GM11168 (cell line): ENCODE results near the gene PPP2R2B.

Experiments
- in situ Hi-C: fragments of 300-500 bp; cut with MboI; formaldehyde crosslinking; loops from one replicate; pipeline ENCODE4 v1.12.0; 2022; ENCODE audit warnings: low sequenced_read_pairs; ENCODE audit not compliant: unreplicated experiment

The PPP2R2B gene

DNA sequence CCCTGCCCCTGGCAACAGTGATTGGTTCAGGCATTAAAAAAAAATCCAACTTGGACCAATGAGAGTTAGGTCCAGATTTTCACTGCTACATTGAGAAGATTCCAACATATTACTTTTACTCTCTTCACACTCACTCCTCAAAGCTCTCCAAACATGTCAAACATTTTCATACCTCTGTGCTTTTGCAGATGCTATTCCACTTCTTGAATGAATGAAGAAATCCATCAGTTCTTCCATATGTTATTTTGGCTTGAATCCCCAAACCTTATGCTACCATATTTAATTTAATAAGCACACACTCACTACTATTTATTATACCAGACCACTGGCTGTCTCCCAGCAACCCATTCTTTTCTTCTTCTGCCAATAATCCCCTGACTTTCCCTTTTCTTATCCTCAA, 87.1 kb downstream of the PPP2R2B start:
- in situ Hi-C loops: no loop called here

DNA sequence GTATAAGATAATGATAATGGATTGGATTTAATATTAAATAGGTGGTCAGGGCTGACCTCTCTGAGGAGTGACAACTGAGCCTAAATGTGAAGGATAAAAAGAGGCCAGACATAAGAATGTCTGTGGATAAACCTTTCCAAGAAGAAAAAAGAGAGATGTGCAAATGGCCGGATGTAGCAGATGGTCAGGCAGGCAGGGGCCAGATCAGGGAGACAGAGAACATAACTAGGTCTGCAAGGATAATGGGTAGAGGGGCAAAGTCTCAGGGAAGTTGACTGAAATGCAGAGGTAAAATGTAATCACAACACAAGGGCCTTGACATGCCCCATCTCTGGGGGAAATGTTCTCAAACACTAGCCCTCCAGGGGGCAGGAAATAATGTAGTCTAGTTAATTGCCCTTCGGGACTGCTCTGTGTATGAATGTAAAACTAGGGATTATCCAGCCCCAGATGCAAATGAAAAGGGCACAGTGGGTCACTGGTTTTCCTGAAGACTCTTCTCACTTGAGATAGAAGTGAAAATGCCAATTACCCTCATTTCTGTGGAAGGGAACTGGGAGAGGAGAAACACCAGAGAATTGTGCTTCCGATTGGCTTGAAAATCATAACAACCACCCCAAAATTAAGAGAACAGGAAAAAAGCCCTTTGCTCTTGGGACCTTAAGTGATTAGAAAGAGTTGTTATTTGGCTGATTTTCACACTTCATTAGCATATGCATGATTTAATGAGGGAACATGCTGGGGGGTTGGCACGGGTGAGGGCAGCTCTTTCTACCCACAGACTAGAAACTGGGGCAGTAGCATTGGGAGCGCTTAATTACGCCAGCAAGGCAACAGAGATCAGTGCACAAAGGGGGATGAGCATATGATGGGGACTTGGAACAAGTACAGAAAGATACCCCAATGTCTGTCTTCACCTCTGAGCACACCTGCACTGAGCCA, 88.6 kb downstream of the PPP2R2B start:
- in situ Hi-C loops: no loop called here

DNA sequence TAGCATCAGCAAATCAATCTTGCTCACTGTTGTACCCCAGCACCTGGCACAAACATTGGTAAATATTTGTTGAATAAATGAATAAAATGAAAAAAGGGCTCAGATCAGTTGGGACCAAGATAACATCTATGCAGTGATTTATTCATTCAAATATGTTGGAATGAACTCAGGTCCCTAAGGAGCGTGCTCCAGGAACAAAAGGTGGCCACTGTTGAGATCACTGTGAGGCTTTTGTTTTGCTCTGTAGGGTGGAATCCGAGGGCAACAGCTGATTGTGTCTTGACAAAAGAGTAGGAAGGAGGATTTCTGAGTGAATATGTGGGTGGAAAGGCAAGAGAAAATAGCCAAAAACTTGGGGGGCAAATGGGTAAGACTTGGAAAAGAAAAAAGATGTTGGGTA, 89.7 kb downstream of the PPP2R2B start:
- in situ Hi-C loops: no loop called here

DNA sequence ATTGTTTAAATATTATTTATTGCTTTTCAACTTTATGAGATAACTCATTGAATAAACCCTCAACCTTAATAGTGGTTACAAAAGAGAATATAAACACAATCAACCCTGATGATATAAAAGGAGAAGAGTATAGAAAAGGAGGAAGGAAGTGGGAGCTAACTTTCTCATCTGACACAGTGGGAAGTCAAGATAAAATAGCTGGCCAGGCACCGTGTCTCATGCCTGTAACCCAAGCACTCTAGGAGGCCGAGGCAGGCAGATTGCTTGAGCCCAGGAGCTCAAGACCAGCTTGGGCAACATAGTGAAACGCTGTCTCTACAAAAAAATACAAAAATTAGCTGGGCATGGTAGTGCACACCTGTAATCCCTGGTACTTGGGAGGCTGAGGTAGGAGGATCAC, 93.5 kb downstream of the PPP2R2B start:
- in situ Hi-C loops: no loop called here

DNA sequence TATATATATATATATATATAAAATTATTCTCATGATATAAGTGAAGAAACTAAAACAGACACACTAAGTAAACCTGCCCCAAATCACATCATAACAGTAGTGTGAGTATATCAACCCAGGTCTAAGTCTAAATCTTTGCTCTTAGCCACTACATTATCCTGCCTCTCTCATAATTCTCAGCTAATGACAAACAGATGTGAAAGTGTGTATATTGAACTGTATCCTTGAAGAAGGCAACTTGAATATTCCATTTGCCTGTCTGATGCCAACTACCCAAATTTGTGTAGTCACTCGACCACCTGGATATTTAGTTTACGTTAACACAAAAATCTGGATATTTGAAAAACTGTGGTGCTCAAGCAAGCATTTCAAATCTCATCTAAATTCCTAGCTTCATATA, 97.4 kb downstream of the PPP2R2B start:
- in situ Hi-C loops: no loop called here

DNA sequence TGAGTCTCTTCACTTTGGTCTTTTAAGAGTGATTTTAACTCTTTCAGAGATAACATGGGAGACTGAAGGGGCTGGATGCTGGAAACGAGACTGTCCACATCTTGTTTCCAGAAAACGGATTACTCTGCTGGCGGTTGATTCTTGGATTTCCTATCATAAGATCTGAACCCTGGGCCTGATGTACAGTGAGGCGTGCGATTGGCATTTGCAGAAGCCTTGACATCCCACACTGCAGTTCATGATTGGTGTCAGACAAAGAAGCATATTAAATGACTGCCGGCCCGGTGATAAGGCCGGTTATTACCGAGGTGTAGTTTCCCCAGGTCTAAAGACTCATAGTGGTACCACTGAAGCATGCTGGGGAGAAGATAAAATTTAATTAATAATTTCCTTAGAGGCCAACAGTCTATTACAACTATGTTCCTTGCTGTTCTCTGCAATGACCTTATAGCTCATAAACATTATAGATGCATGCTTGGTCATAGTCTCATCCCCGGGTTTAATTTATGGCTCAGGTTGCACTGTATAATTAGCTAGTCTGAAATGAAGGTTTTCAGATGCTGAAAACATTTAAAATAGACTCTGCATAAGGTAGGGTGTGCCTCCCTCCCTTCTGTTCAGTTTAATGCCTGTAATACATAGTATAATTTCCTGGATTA, 99.2 kb downstream of the PPP2R2B start:
- in situ Hi-C loops: no loop called here

DNA sequence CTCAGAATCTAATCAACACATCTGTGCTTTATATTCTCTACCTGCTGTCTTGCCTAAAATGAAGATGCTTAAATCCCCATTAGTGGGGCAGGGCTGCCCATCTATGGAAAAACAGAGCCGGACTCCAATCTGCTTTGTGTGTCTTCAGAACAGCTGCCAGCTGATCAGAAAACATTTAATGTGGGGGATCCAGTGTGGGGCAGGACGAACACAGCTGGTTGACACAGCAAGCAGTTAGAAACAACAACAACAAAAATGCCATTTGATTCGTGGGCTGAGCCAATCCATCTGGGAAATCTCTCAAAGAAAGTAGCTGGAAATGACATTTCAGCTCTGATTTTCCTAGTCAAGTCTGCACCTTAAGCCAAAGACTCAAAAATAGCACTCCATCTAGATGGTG, 99.8 kb downstream of the PPP2R2B start:
- in situ Hi-C loops: no loop called here

DNA sequence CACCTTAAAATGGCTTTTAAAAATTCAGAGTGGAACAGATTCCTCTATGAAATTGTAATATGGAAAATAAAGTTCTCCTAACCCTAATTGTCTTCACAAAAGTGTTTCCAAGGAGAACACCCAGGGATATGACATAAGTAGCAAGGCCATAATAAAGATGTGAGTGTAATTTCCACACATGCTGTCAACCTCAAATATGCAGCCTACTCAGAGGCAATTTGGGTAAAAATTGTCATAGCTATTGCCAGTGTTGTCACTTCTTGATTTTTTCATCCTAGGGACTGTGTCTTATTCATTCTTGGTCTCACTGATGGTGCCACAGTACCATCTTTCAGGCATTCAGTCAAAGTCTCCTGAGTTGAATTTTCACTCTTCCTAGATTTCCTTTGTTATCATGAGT, 100.3 kb downstream of the PPP2R2B start:
- in situ Hi-C loops: no loop called here

DNA sequence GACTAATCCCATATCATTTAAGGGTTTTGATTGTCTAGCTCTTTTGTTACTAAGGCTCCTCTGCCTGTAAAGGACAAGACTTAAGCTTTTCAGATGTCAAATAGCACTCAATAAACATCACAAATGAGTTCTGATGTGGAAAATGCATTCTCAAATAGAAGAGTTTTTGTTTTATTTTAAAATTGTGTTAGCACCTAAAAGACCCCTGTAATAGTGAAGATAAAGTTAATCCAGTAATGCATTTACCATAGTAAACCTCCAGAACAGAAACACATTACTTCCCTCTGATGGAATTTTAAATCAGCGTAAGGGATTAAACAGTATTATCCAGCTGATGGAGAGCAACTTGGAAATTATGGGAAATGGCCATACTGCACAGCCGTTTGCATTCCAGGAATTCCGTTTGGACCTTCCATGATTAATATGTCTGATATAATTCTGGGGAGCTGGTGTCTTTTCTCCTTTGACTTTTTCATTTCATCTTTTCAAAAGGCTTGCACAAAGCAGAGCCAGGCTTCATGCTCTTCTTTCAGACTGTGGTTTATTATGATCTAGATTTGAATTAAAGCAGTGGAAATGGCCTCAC, 105.6 kb downstream of the PPP2R2B start:
- in situ Hi-C loops: no loop called here

DNA sequence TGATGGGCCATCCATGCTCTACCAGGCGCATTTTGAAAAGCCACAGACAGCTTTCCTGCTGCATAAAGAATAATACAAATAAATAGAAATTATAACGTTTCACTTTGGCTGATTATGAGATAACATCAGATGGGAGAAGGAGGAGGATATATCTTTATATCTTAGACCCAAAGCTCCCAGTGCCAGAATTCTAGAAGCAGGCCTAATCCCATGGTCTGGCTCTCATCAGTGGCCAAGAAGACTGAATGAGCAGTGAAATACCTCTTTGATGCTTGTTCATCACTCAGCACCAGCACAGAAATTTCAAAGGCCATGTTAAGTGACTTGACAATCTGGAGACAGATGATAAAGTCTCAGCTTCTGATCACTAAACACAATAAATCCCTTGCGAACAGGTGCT, 107.6 kb downstream of the PPP2R2B start:
- in situ Hi-C loops: no loop called here

DNA sequence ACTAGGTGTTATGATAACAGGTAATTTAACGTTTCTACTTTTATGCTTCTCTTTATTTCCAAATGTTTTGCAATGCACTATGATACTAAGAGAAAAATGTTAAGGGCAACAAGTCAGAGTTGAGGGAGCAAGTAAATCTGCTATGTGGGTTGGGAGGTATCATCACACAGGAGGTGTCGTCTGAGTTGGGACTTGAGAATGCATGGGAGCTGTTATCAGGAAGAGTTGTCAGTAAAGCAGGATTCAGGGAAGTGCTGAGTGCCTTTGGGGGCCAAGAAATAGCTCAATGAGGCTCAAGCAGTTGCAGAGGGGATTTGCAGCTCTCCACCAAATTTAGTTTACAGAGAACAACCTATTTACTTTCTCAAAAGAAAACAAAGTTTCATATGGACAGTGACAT, 108.0 kb downstream of the PPP2R2B start:
- in situ Hi-C loops: no loop called here

DNA sequence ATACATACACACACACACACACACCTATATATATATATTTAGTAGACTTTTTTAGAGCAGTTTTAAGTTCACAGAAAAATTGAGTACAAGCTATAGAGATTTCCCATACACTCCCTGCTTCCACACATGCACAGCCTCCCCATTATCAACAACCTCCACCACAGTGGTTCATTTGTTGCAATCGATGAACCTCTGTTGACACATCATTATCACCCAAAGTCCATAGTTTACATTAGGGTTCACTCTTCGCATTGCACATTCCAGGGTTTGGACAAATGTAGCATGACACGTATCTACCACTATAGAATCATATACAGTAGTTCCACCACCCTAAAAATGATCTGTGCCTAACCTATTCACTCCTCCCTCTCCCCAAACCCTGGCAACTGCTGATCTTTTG, 111.0 kb downstream of the PPP2R2B start:
- in situ Hi-C loops: no loop called here

DNA sequence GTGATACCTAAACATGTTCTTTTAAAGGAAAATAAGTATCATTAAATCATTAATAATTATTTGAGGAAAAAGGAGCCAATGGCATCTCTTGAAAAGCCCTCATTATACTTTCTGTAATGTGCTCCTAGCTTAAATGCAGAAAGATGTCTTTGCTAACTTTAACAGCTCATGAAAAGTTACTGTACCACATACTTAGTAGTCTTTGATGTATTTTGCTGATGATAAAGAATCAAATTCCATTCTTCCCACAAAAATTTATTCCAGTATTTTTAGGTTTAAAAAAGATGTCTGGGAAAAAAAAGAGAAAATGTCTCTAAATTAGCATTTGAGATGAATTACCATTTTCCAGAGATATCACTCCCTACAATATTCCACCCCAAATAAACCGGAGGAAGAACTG, 112.5 kb downstream of the PPP2R2B start:
- in situ Hi-C loops: no loop called here

DNA sequence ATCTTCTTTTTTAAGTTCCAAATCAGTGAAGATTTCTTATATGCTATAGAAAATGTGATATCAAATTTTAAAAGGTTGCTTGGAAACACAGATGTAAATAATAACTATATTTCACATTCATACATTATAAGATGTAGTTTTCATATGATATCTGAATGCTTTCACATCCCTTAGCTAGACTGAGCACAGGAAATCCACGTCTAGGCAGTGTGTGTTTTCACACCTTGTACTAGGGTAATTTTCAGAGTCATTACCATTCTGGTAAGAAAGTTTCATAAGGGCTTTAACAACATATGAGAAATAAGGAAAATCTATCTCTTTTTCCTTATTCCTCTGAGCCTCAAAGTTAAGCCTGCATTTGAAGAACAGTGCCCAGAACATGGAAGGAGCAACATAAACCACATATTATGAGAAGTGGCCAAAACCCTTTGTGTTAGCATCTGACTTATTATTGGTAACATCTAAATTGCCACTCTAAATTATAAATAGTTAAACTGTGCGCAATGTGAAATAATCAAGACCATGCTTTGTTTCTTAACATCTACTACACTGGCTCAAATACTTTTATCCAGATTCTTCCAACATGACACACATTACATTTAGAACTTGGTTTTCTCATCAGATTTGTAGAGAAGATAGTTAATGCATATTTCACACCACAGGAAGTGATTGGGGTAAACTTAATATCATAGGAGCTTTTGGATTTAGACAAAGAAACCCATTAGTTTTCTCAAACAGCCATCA, 113.3 kb downstream of the PPP2R2B start:
- in situ Hi-C loops: no loop called here

DNA sequence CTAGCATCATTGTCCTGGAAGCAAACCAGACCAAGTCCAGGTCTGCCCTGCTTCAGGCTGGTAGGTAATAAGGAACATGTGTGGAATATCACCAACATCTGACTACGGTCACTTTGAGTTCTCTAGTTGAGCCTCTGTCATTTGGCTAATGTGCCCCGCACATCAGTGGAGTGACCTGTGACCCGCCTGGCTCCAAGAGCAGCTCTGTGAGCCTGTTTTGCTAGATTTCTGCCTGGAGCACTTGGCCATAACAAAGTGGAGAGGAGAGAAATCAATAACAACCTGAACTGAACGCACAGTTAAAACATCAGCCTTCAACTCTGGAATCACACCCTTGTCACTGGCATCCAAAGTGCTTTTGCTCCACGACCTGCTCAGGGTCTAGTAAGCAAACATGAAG, 115.7 kb downstream of the PPP2R2B start:
- in situ Hi-C loops: no loop called here

DNA sequence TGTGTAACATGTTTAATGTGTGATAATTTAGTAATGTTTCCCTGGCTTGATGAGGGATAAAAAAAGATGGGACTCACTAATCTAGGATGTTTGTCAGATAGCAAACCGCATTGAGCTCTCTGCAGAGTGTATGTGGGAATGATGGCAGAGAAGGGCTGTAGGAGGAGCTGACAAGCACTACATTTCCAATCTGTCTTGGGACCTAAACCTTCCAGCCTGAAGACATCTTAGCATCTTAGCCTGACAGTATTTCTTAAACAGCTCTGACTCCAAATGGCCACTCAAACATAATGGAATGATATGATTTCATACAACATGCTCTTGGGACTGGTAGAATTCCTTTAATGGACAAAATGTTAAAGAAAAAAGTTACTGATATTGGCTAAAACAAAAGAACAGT, 116.7 kb downstream of the PPP2R2B start:
- in situ Hi-C loops: no loop called here

DNA sequence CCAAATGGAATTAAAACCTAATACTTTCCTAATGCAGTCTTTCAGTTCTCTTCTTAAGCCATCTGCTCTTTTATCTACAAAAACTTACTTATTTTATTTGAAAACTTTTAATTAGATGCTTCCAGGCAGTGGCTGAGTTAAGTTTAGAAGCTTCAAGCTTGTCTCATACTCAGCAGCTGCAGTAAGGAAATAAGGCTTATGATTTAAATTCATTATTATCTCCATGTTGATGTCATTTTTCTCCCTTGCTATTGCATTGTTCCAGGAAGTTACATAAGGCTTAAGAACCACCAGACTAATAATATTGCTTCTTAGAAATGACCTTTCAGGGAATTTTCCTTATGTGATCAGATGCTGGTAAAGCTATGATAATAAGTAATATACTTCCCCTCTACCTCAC, 119.6 kb downstream of the PPP2R2B start:
- in situ Hi-C loops: no loop called here

DNA sequence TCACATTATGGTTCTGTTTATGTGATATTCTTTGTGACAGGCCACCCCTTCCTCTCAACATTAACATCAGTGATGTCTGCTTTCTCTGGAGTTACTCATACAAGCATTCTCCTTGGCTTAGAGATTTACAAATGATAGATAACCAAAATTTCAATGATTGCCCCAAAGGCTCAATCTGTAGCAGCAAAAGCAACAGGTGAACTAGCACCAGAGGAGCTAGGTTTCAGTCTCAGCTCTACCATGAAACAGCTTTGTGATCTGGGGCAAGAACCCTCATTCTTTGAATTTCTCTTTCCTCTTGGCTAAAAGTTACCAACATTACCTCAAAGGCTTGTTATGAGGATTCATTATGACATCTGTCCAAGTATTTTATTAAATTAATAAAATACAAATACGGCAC, 120.5 kb downstream of the PPP2R2B start:
- in situ Hi-C loops: no loop called here

DNA sequence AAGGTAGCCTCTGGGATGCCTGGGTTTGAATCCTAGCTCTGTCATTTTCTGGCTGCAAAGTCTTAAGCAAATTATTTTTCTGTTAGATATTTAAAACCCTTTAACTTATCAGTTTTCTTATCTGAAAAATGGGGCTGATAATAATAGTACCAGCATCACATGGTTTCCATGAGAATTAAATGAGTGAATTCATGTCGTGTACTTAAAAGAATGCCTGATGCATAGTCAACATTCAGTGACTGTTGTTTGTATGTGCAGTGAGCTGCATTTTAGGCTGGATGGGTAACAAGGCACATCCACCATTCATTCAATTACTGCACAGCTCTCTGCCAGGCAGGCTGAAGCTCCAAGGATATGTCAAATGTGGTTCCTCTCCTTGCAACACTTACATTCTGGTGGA, 122.0 kb downstream of the PPP2R2B start:
- in situ Hi-C loops: no loop called here

DNA sequence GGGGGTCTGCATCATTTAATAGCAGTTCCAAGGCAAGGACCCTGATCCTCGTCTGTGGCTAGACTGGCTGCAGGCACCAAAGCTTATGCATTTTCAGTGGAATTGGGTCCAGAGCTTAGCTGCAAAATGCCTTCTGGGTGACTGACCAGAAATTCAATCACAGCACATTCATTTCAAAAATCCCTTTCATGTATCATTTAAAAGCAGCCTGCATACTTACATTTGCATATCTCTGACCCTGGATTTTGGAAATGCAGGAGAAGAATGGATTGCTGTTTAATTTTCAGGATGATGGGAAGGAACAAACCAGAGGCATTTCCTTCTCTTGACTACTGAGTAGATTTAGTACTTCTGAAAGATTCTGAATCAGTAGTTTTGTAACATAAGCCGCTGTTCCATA, 122.8 kb downstream of the PPP2R2B start:
- in situ Hi-C loops: no loop called here

DNA sequence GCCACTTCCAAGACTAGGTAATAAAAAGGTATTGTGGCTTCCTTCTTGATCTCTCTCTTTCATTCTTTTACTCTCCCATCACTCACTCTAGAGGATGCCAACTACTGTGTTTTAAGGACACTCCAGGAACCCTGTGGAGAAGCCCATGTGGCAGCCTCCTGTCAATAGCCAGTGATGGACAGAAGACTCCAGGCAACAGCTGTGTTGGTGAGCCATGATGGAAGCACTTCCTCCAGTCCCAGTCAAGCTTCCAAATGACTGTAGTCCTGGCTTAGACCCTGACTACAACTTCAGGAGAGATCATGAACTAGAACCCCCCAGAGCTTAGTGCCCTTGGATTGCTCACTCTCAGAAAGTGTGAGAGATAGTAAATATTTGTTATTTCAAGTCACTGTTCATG, 123.9 kb downstream of the PPP2R2B start:
- in situ Hi-C loops: no loop called here
